Activated CD8-positive, alpha-beta T cell treated with anti-CD3 and anti-CD28 coated beads, Interleukin-2, amount 10 ng/mL, durations not matched to agents 7 days and 5 days (primary cell): Measurements from ENCODE around the gene PLA2G4E. TPM values are rescaled to one million over a fixed set of nuclear protein-coding genes. Genes with fewer than 3 reads are reported as not detected.

Experiments
- ATAC-seq: fragments of 150-1000 bp; cut with Tn5 transposase; one replicate; pipeline ENCODE4 v1.10.0; 2021; ENCODE audit warnings: moderate library complexity
- CTCF ChIA-PET: fragments of 350-600 bp; sonication (Branson Sonifier 250); formaldehyde crosslinking; loops from one replicate; lab custom pipeline; 2021; ENCODE audit warnings: antibody characterized with exemption; lab: Charles Lee
- POLR2A ChIA-PET: fragments of 350-600 bp; sonication (Branson Sonifier 250); formaldehyde crosslinking; loops from one replicate; lab custom pipeline; 2021; ENCODE audit warnings: antibody characterized with exemption; lab: Charles Lee
- DNase-seq: peaks from one replicate; pipeline ENCODE4 v3.0.0-alpha.2; 2020
- H3K27ac Mint-ChIP-seq: one replicate; pipeline ENCODE4 v1.8.0; 2021; ENCODE audit warnings: mild to moderate bottlenecking, mixed read lengths
- H3K27me3 Mint-ChIP-seq: one replicate; pipeline ENCODE4 v1.8.0; 2021; ENCODE audit warnings: low read depth, mixed read lengths
- H3K36me3 Mint-ChIP-seq: one replicate; pipeline ENCODE4 v1.8.0; 2021; ENCODE audit warnings: low read depth, mixed read lengths
- H3K4me1 Mint-ChIP-seq: one replicate; pipeline ENCODE4 v1.8.0; 2021; ENCODE audit warnings: low read depth, mixed read lengths
- H3K4me3 Mint-ChIP-seq: one replicate; pipeline ENCODE4 v1.8.0; 2021; ENCODE audit warnings: mild to moderate bottlenecking, mixed read lengths
- H3K9me3 Mint-ChIP-seq: one replicate; pipeline ENCODE4 v1.8.0; 2022; ENCODE audit warnings: mixed read lengths; ENCODE audit not compliant: insufficient read depth
- total RNA-seq, 2 experiments: library from RNA; stranded (reverse); gene quantifications; one replicate each; pipeline ENCODE4 v1.2.3, GENCODE V29; 2021

Gene PLA2G4E
- total RNA-seq, 2 experiments from 2014 or later = not detected

GRCh38 chr15:41936649-41937567 is 83.9 kb downstream of the PLA2G4E start:
- H3K4me3 Mint-ChIP-seq = peak overlapping the region; percentile 49
- peak; percentile 85 for ATAC-seq
- no peaks in the 10 kb centered on the region for H3K9me3 Mint-ChIP-seq
- H3K36me3 Mint-ChIP-seq = peaks cover 6% of the 10 kb centered on the region
- H3K4me1 Mint-ChIP-seq = peaks cover 62% of the 10 kb centered on the region
- peak overlapping the region; percentile 95 for H3K27ac Mint-ChIP-seq
- DNase-seq = peak; percentile 83
- POLR2A ChIA-PET = interaction anchor here (0.5 to 3.7 kb wide), 6 partner anchors 11 to 554 kb away, joined by 3 to 45 read pairs (median 4); partner anchors contain the start of genes EHD4 and ZNF106
- H3K27me3 Mint-ChIP-seq = no peaks in the 10 kb centered on the region
- CTCF ChIA-PET = interaction anchor here (0.6 to 4.3 kb wide), 29 partner anchors 9 to 379 kb away, joined by 3 to 45 read pairs (median 5); partner anchors contain the start of genes EHD4, JMJD7 and MAPKBP1

- peak overlapping the region; percentile 95 for H3K27ac Mint-ChIP-seq
- DNase-seq (no peak), ATAC-seq (no peak)
- H3K36me3 Mint-ChIP-seq = peaks cover 6% of the 10 kb centered on the region
- ChIA-PET POLR2A (interaction anchor here (1.4 to 3.7 kb wide), 2 partner anchors 36 to 41 kb away, joined by 5 to 45 read pairs; partner anchors contain the start of gene EHD4), CTCF (interaction anchor here (0.8 to 4.3 kb wide), 14 partner anchors 11 to 351 kb away, joined by 3 to 45 read pairs (median 6); partner anchors contain the start of genes EHD4, JMJD7 and MAPKBP1)
- H3K9me3 Mint-ChIP-seq = no peaks in the 10 kb centered on the region
- H3K4me1 Mint-ChIP-seq = peaks cover 61% of the 10 kb centered on the region
- no peak overlapping the region for H3K4me3 Mint-ChIP-seq
- no peaks in the 10 kb centered on the region for H3K27me3 Mint-ChIP-seq
These were observed 84.7 kb downstream of the PLA2G4E start for GRCh38 chr15:41936155-41936554.

GRCh38 chr15:41935566-41936020 is 85.2 kb downstream of the PLA2G4E start:
- Mint-ChIP-seq H3K27me3 (no peaks in the 10 kb centered on the region), H3K4me1 (peaks cover 57% of the 10 kb centered on the region), H3K4me3 (no peak overlapping the region), H3K36me3 (peaks cover 6% of the 10 kb centered on the region), H3K9me3 (no peaks in the 10 kb centered on the region), H3K27ac (peak overlapping the region; percentile 92)
- ChIA-PET CTCF (interaction anchor here (1.6 to 4.3 kb wide), 8 partner anchors 11 to 162 kb away, joined by 6 to 45 read pairs (median 16); partner anchors contain the start of genes EHD4, JMJD7 and MAPKBP1), POLR2A (interaction anchor here (0.6 to 3.7 kb wide), 2 partner anchors 37 to 158 kb away, joined by 3 to 45 read pairs; partner anchors contain the start of gene EHD4)
- ATAC-seq (no peak), DNase-seq (no peak)

- no peaks in the 10 kb centered on the region for H3K27me3 Mint-ChIP-seq
- no peaks in the 10 kb centered on the region for H3K9me3 Mint-ChIP-seq
- DNase-seq = peak; percentile 82
- POLR2A ChIA-PET = interaction anchor here (0.6 to 3.7 kb wide), 2 partner anchors 37 to 157 kb away, joined by 3 to 45 read pairs; partner anchors contain the start of gene EHD4
- H3K4me1 Mint-ChIP-seq = peaks cover 54% of the 10 kb centered on the region
- H3K36me3 Mint-ChIP-seq = peaks cover 1% of the 10 kb centered on the region
- CTCF ChIA-PET = interaction anchor here (0.6 to 4.3 kb wide), 4 partner anchors 10 to 161 kb away, joined by 3 to 27 read pairs (median 11); partner anchors contain the start of genes EHD4 and MAPKBP1
- H3K4me3 Mint-ChIP-seq = peak overlapping the region; percentile 42
- peak; percentile 81 for ATAC-seq
- H3K27ac Mint-ChIP-seq = peak overlapping the region; percentile 92
These were observed 86.0 kb downstream of the PLA2G4E start for GRCh38 chr15:41934843-41935242.

- Mint-ChIP-seq H3K9me3 (no peaks in the 10 kb centered on the region), H3K4me3 (no peak overlapping the region), H3K4me1 (peaks cover 56% of the 10 kb centered on the region), H3K36me3 (peaks cover 1% of the 10 kb centered on the region), H3K27ac (peak overlapping the region; percentile 92), H3K27me3 (no peaks in the 10 kb centered on the region)
- POLR2A ChIA-PET = no interaction called here
- no peak for DNase-seq
- ATAC-seq = no peak
- CTCF ChIA-PET = interaction anchor here (1.2 to 2.8 kb wide), 2 partner anchors 29 to 160 kb away, joined by 3 to 16 read pairs; partner anchors contain the start of gene MAPKBP1
These were observed 87.1 kb downstream of the PLA2G4E start for GRCh38 chr15:41933771-41934170.

GRCh38 chr15:41933326-41933725 is 87.5 kb downstream of the PLA2G4E start:
- DNase-seq (no peak), ATAC-seq (no peak)
- Mint-ChIP-seq H3K4me3 (no peak overlapping the region), H3K4me1 (peaks cover 56% of the 10 kb centered on the region), H3K9me3 (no peaks in the 10 kb centered on the region), H3K36me3 (peaks cover 1% of the 10 kb centered on the region), H3K27ac (peak overlapping the region; percentile 50), H3K27me3 (no peaks in the 10 kb centered on the region)
- CTCF ChIA-PET = interaction anchor here (1.2 to 2.8 kb wide), 2 partner anchors 28 to 159 kb away, joined by 3 to 16 read pairs; partner anchors contain the start of gene MAPKBP1
- POLR2A ChIA-PET = interaction anchor here (0.6 kb wide), 1 partner anchor 36 kb away, joined by 5 read pairs; no protein-coding TSS in a partner anchor

GRCh38 chr15:41932511-41933289 is 88.1 kb downstream of the PLA2G4E start:
- CTCF ChIA-PET = interaction anchor here (1.2 to 2.8 kb wide), 2 partner anchors 28 to 159 kb away, joined by 3 to 16 read pairs; partner anchors contain the start of gene MAPKBP1
- Mint-ChIP-seq H3K36me3 (peaks cover 1% of the 10 kb centered on the region), H3K4me1 (peaks cover 49% of the 10 kb centered on the region), H3K4me3 (no peak overlapping the region), H3K9me3 (no peaks in the 10 kb centered on the region), H3K27me3 (no peaks in the 10 kb centered on the region), H3K27ac (peak overlapping the region; percentile 50)
- DNase-seq (no peak), ATAC-seq (no peak)
- POLR2A ChIA-PET = interaction anchor here (0.6 kb wide), 1 partner anchor 36 kb away, joined by 5 read pairs; no protein-coding TSS in a partner anchor

GRCh38 chr15:41932101-41932500 is 88.7 kb downstream of the PLA2G4E start:
- peaks cover 1% of the 10 kb centered on the region for H3K36me3 Mint-ChIP-seq
- DNase-seq (no peak), ATAC-seq (no peak)
- CTCF ChIA-PET = interaction anchor here (0.9 kb wide), 1 partner anchor 27 kb away, joined by 3 read pairs; no protein-coding TSS in a partner anchor
- no peak overlapping the region for H3K4me3 Mint-ChIP-seq
- H3K4me1 Mint-ChIP-seq = peaks cover 44% of the 10 kb centered on the region
- H3K27me3 Mint-ChIP-seq = no peaks in the 10 kb centered on the region
- no peaks in the 10 kb centered on the region for H3K9me3 Mint-ChIP-seq
- H3K27ac Mint-ChIP-seq = no peak overlapping the region
- POLR2A ChIA-PET = no interaction called here
